GM19397 (cell line): ENCODE data around the gene DPP6.

Source experiments
- ATAC-seq: cut with Tn5 transposase; IDR thresholded peaks from one replicate; pipeline ENCODE4 v1.9.1; 2021; ENCODE audit warnings: mild to moderate bottlenecking, moderate library complexity; ENCODE audit not compliant: unreplicated experiment

DPP6 gene

GRCh38 chr7:154504918-154505317 lies 452.7 kb downstream of the DPP6 start:
- no peak for ATAC-seq

DNA sequence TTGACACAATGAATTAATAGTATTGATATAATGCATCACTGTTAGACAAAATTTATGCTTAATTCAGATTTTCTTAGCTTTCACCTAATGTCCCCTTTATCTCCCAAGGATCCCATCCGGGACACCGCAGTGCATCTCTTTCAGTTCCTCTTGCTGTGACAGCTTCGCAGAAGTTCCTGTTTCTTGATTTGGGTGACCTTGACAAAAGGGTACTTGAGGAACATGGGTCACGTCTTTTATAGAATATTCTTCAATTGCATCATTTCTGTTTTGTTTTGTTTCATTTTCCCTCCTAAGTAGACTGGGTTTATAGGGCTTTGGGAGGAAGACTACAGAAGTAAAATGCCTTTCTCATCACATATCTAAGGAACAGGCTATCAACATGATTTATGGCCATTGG lies 453.2 kb downstream of the DPP6 start:
- ATAC-seq: no peak

GRCh38 chr7:154509192-154509591 lies 457.0 kb downstream of the DPP6 start:
- no peak for ATAC-seq

DNA sequence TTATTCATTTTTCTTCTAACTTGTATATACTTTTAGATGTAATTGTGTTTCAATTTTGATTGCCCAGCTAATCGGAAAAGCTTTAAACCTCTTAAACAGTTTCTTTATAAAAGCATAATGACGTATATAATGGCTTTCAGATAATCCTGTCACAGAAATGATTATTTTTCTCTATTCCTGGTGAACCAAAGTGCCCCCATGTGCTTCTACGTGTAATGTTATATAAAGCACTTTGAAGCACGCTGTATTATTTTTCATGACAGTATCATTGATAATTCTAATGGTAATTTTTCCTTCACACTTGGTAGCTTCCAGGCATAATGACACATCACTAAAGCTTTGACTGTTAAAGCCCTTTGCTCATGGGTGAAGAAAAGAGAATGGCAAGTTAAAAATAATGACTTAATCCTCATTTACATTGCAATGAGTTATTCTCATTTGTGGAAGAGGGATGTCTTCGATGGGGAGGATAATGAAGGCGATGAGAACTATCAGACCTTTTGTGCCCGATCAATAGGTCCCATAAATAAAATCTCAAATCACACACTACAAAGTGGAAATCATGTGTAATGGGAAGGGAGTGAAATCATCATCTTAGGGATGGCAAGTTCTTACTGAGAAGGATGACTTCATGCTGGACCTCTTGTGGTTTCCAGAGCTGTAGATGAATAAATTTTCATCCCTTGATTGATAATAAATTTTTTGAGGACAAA lies 460.1 kb downstream of the DPP6 start:
- no peak for ATAC-seq

DNA sequence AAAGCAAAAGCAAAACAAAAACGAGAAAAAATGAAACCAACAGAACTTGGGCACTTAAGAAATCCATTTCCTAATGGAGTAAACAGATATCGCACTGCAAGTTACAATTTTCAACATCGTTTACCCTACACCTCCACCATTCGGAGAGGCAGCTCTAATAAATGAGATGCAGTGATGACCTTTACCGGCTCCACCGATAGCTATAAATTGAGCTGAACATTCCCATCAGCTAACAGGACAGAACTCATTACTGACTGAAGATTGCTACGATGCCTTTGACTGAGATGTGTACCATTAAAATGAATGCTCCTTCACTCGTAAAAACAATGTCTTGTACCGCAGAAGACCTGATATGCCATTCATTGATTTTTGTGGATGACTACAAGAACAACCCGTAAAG lies 465.6 kb downstream of the DPP6 start:
- ATAC-seq: no peak

- no peak for ATAC-seq
Measured at GRCh38 chr7:154519229-154519628, 467.0 kb downstream of the DPP6 start.

DNA sequence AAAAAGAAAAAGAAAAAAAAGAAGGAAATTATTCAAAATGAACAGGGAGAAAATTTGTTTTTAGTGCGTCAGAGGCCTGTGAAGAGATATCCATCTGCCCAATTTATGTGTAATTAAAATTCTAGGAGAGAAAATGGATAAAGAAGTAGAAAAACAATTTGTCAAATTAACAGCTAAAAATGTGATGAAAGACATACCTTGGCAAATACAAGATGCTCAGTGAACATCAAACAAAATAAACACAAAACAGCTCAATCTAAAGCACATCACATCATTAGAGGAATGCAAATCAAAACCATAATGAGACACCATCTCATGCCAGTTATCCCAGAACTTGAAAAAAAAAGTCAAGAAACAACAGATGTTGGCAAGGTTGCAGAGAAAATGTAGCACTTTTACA lies 477.9 kb downstream of the DPP6 start:
- ATAC-seq: no peak

DNA sequence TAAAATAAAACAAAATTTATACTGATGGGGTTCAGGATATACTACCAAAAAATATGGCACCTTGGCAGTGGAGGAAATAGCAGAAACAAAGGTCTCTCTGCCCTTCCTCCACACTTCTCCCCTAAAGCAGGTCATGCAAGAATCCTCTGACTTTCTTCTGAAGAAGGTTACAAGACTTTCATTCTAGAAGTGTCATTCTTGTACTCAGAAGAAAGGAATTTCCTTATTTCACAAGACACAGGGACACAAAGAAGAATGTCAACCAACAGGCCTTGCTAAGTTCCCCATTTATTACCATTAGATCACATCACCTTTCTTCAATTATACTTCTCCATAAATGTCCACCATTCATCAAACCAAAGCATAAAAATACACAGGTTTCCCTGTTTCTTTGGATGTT lies 480.6 kb downstream of the DPP6 start:
- no peak for ATAC-seq

DNA sequence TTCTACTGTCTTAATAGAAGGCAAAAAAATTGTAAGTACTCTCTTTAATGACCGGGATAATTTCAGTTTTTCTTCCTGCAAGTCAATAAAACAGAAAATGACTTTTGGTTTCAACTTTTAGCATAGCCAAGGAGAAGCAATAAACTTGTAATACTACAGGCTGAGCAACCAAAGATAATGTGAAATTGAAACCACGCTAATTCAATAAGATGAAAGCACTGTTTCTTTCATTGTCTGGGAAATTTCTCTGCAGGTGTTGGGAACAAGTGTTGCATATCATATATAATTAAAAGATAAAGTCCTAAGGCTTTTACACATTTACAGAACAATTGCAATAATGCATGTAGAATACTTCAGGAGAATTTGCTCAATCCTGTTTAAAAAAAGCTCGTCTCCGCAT lies 488.4 kb downstream of the DPP6 start:
- ATAC-seq: no peak

DNA sequence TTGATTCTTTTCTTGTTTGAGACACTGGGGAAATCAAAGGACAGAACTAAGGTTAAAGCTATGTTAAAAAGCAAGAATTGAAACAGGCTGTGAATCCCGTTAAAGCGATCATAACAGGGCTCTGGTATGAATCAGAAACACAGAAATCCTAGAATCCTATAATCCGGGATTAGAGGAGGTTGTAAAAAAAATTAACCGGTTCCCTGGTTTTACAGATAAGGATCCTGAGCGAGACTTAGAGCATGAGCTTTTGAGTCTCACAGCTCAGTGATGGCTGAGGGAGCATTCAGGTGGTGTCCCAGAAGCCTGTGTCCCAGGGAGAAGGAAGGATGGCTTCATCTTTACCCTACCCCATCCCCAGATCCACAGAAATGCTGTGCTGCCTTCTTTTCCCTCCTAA lies 489.4 kb downstream of the DPP6 start:
- no peak for ATAC-seq

DNA sequence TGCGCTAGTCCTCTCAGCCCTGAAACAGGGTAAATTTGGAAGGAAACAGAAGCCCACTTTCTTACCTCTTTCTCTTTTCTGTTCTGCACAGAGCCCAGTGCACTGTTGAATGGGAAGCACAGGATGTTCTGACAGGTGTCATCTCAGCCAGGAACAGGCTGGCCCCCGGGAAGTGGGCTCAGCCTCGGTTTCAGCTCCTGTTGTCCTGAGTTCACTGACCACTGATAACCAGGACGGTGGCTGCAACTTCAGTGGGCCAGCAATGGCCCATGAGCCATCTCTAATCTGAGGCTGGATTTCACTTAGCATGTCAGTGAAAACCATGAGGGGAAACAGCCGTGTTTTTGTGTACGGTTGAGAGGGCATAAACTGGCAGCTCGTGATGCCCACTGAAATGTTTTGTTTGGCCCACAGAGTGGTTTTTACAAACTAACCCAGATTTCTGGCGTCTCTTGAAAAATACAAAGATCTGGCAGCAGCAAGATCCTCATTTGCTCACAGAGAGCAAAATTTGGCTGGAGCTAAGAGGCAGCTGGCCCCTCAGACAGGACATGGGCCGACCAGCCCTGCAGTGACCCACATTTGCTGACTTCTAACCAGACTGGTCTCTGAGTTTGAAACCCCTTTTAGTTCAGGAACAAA lies 494.9 kb downstream of the DPP6 start:
- ATAC-seq: no peak

DNA sequence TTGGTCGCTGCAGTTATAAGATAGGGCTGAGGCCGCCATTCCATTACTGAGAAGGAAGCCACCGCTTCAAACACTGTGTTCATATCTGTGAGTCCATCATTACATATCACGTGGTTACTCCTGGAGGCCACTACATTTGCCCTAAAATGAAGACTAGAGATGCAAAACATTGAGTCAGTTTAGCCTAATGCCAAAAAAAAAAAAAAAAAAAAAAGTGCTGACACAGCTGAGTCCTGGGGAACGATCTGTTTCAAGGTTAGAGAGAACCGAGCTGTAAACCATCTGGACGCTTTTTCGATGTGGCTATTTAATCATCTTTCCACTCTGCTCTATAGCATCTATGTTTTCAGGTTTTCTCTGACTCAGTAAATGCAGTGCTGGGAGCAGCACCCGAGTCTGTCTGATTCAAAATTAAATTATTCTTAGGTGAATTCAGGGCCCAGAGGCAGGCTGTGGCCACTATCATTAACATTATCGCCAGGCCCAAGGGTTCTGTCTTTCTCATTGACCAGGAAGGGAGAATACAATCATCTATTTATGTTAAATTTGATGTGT lies 501.6 kb downstream of the DPP6 start:
- ATAC-seq: no peak

- ATAC-seq: no peak
Measured at GRCh38 chr7:154559454-154559853, 507.3 kb downstream of the DPP6 start.

GRCh38 chr7:154564676-154565075 lies 512.5 kb downstream of the DPP6 start:
- ATAC-seq: no peak

DNA sequence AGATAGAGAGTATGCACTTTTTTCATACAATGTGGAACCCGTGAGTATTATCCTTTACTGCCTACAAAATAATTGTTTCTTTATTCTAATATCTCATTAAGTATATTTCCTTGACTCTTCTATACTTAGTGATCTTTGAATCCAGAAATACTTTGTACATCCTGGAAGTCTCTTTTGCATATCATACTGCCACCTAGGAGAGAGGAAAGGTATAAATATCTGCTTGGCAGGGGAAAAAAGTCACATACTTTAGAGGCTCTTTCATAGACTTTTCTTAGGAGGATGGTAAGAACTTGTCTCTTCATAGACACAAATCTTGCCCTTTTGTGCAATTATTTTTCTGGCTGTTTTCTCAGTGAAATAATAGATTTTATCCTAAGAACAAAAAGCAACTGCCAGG lies 514.7 kb downstream of the DPP6 start:
- no peak for ATAC-seq

GRCh38 chr7:154568346-154568745 lies 516.1 kb downstream of the DPP6 start:
- no peak for ATAC-seq

DNA sequence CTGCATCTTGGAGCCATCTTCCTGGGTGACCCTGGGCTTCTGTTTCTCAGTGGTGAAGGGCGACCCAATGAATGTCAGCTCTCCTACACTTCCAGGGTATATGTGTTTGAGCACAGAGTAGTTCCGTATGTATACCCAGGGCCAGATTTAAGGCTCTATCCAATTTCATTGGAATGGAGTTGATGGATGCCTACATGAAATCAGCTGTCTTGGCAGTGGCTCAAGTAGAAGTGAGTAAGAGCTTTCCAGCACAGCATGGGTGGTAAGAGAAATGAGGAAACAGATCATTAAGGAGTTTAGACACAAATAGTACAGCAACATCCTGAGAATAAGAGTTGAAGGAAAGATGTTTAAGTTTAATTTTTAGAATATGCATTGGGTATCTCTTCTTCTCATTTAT lies 517.7 kb downstream of the DPP6 start:
- ATAC-seq: no peak

DNA sequence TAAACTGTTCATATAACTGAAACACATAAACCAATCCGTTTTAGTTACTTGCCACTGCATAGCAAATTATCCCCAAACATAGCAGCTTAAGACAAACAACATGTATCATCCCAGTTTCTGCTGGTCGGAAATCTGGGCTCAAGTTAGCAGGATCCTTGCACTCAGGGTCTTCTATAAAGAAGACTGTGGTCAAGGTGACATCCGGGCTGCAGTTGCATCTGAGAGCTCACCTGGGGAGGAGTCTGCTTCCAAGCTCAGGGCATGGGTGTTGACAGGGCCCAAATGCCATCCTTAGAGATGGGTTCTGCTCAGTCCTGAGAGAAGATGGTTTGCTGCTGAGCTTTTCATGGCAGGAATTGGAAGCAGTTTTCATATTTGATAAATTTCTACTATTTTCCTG lies 519.6 kb downstream of the DPP6 start:
- ATAC-seq: no peak

DNA sequence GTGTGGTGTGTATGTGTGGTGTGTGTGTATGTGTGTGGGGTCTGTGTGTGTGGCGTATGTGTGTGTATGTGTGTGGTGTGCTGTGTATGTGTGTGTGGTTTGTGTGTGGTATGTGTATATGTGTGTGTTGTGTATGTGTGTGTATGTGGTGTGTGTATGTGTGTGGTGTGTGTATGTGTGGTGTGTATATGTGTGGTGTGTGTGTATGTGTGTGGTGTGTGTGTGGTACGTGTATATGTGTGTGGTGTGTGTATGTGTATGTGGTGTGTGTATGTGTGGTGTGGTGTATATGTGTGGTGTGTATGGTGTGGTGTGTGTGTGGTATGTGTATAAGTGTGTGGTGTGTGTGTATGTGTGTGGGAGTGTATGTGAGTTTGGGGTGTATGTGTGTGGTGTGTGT lies 522.0 kb downstream of the DPP6 start:
- ATAC-seq: no peak

- ATAC-seq: no peak
Measured at GRCh38 chr7:154575497-154575896, 523.3 kb downstream of the DPP6 start.

GRCh38 chr7:154576604-154577003 lies 524.4 kb downstream of the DPP6 start:
- ATAC-seq: no peak

DNA sequence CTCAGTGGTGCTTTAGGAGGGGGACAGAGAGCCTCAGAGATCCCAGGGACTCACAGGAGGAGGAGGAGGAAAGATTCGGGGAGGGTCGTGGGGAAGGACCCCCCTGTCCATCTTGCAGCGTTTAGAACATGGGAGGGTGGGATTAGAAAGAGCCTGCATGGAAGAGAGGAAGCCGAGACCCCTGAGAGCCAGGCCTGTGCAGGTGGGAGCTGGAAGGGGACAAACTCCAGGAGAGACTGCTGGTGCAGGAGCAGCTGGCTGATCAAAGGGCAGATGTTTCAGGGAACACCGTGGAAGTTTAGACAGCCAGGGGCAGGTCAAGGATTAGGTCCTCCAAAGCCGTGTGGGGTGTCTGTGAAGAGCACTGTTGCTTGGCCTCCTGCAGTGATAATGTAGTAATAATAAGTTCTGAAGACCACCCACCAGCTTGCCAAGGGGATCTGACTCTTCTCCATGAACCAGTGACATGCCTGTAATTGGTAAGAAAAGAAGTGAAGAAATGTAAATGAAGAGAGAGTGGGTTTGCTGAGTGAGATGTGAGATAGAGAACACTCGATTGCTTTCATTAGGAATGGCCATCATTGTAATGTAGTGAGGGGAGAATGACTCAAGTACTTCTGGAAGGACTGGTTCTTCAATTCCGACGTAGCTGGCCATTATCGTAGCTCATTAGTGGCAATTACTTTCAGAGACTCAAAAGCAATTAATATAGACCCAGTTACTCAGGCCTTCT lies 525.1 kb downstream of the DPP6 start:
- ATAC-seq: no peak
